ENCODE results near the gene CDC42EP4.

CDC42EP4 gene

DNA sequence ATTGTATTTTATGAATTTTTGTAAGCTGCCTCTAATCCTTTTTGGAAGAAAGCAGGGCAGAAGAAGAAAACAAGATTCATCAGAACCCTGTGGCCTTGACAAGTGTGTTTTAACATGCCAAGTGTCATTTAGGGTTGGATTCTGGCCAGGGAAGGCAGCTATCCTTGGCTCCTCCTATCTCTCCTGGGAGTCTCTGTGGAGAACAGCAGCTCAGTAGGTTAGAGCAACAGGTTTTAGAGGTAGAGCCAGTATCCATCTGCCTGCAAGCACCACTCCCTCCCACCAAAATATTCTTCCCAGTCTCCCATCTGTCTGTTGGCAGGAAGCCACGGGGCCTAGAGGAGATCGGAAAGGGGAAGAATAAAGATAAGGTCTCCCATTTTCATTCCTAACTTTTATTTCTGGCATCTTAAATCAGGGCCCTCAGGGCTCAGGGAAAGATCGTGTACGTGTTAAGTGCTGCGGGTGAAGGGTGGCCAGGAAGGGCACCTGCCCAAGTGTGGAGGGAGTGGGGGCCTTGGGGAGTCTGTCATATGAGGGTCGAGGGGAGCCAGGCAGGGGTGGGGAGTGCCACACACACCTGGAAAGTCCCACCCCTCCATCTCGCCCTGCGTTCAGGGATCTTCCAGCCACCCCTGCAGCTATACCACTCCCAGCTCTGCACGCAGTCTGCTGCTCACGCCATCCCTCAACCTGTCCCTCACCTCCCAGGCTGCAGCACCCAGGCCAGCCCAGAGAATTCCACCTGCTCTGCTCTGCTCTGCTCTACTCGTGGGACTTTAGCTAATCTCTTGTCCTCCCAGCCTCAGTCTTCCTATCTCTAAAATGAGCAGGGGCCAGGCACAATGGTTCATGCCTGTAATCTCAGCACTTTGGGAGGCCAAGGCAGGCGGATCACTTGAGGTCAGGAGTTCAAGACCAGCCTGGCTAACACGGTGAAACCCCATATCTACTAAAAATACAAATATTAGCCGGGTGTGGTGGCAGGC lies 33.0 kb downstream of the CDC42EP4 start:
- H3K27ac ChIP-seq, result no peak overlapping the region
- H3K9ac ChIP-seq, result no peak overlapping the region
- no peaks in the 10 kb centered on the region for H3K36me3 ChIP-seq (ENCODE audit: control insufficient read depth, insufficient read depth, low read length)
- H3K4me2 ChIP-seq (ENCODE audit: low read length), result peak overlapping the region; percentile 13
- no peaks in the 10 kb centered on the region for H3K79me2 ChIP-seq
- H3K27me3 ChIP-seq (ENCODE audit: control insufficient read depth, insufficient read depth, low read length), result no peaks in the 10 kb centered on the region
- peaks cover 10% of the 10 kb centered on the region for H3K4me1 ChIP-seq
- no peaks in the 10 kb centered on the region for H3K9me3 ChIP-seq (ENCODE audit: control insufficient read depth, low read length)
- TF ChIP-seq, protein P1, sequence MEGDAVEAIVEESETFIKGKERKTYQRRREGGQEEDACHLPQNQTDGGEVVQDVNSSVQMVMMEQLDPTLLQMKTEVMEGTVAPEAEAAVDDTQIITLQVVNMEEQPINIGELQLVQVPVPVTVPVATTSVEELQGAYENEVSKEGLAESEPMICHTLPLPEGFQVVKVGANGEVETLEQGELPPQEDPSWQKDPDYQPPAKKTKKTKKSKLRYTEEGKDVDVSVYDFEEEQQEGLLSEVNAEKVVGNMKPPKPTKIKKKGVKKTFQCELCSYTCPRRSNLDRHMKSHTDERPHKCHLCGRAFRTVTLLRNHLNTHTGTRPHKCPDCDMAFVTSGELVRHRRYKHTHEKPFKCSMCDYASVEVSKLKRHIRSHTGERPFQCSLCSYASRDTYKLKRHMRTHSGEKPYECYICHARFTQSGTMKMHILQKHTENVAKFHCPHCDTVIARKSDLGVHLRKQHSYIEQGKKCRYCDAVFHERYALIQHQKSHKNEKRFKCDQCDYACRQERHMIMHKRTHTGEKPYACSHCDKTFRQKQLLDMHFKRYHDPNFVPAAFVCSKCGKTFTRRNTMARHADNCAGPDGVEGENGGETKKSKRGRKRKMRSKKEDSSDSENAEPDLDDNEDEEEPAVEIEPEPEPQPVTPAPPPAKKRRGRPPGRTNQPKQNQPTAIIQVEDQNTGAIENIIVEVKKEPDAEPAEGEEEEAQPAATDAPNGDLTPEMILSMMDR (IDR thresholded peaks at IDR 0.05), result no peak
- no peak overlapping the region for H2AFZ ChIP-seq
- no peak overlapping the region for H3K4me3 ChIP-seq (ENCODE audit: low read depth, low read length)

DNA sequence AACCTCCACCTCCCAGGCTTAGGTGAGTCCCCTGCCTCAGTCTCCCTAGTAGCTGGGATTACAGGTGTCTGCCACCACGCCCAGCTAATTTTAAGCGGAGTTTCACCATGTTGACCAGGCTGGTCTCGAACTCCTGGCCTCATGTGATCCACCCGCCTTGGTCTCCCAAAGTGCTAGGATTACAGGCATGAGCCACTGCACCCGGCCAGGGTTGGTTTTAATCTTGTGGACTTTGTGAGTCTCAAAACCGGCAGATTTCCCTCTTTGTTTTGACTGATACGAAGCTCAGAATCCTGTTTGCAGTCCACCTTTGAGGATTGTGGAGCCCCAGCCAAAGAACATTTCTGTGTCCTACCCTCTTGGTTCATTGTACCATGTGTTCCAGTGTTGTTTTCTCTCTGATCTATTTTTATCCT lies 33.7 kb downstream of the CDC42EP4 start:
- Histone ChIP-seq H3K4me1 (peaks cover 10% of the 10 kb centered on the region), H3K36me3 (ENCODE audit: control insufficient read depth, insufficient read depth, low read length) (no peaks in the 10 kb centered on the region), H3K9me3 (ENCODE audit: control insufficient read depth, low read length) (no peaks in the 10 kb centered on the region), H3K79me2 (no peaks in the 10 kb centered on the region), H2AFZ (no peak overlapping the region), H3K27ac (no peak overlapping the region), H3K27me3 (ENCODE audit: control insufficient read depth, insufficient read depth, low read length) (no peaks in the 10 kb centered on the region), H3K4me2 (ENCODE audit: low read length) (no peak overlapping the region), H3K9ac (no peak overlapping the region), H3K4me3 (ENCODE audit: low read depth, low read length) (no peak overlapping the region)
- TF ChIP-seq, protein P1 (IDR thresholded peaks at IDR 0.05), result no peak

DNA sequence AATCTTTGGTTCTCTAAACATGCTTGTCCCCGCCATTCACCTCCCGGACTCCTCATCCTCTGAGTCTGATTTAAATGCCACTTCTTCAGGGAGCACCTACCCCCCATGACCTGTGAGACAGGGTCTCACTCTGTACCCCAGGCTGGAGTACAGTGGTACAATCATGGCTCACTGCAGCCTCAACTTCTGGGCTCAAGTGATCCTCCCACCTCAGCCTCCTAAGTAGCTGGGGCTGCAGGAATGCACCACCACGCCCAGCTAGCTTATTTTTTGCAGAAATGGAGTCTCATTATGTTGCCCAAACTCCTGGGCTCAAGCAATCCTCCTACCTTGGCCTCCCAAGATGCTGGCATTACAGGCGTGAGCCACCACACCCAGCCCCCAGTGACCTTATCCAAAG lies 37.3 kb downstream of the CDC42EP4 start:
- Histone ChIP-seq H3K36me3 (ENCODE audit: control insufficient read depth, insufficient read depth, low read length) (no peaks in the 10 kb centered on the region), H3K27me3 (ENCODE audit: control insufficient read depth, insufficient read depth, low read length) (no peaks in the 10 kb centered on the region), H2AFZ (no peak overlapping the region), H3K9ac (no peak overlapping the region), H3K4me1 (peaks cover 10% of the 10 kb centered on the region), H3K9me3 (ENCODE audit: control insufficient read depth, low read length) (no peaks in the 10 kb centered on the region), H3K27ac (no peak overlapping the region), H3K4me3 (ENCODE audit: low read depth, low read length) (no peak overlapping the region), H3K79me2 (no peaks in the 10 kb centered on the region), H3K4me2 (ENCODE audit: low read length) (no peak overlapping the region)
- TF ChIP-seq, protein P1 (IDR thresholded peaks at IDR 0.05), result no peak

DNA sequence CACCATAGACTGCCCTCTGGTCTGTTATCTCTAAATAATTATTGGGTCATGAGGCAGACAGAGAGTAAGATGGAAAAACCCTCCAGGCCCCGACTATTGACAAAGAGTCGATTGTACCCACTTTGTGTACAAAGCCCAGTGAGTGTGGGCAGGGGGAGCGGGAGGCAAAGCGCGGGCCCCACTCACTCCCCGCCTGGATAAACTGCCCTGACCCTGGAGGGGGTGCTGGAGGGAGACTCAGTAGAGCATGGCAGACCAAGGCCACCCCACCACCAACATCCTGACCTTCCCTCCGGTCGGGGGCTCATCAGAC lies 38.9 kb downstream of the CDC42EP4 start:
- Histone ChIP-seq H3K36me3 (ENCODE audit: control insufficient read depth, insufficient read depth, low read length) (no peaks in the 10 kb centered on the region), H3K9ac (no peak overlapping the region), H3K4me3 (ENCODE audit: low read depth, low read length) (no peak overlapping the region), H3K9me3 (ENCODE audit: control insufficient read depth, low read length) (no peaks in the 10 kb centered on the region), H3K27me3 (ENCODE audit: control insufficient read depth, insufficient read depth, low read length) (no peaks in the 10 kb centered on the region), H3K4me2 (ENCODE audit: low read length) (no peak overlapping the region), H3K27ac (no peak overlapping the region), H3K4me1 (no peaks in the 10 kb centered on the region), H2AFZ (no peak overlapping the region), H3K79me2 (no peaks in the 10 kb centered on the region)
- TF ChIP-seq, protein P1 (IDR thresholded peaks at IDR 0.05), result no peak

DNA sequence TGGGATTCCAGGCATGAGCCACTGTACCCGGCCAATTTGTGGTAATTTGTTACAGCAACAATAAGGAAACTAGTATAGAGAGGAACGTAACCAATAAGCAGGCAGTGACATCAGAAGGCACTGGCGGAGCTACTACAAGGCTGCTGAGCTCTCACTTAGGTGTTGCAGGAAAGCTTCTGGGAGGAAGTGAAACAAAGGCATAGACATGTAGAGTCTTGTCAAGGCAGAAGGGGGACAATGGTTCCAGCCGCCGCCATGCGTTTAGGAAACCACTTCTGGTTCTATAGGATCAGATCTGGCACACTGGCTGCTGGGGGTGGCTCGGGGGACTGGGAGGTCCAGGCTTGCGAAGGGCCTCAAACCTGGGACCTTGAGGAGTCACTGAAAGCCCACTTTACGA lies 40.7 kb downstream of the CDC42EP4 start:
- Histone ChIP-seq H3K9me3 (ENCODE audit: control insufficient read depth, low read length) (no peaks in the 10 kb centered on the region), H3K4me2 (ENCODE audit: low read length) (no peak overlapping the region), H3K27ac (no peak overlapping the region), H3K4me1 (no peaks in the 10 kb centered on the region), H3K4me3 (ENCODE audit: low read depth, low read length) (no peak overlapping the region), H3K27me3 (ENCODE audit: control insufficient read depth, insufficient read depth, low read length) (no peaks in the 10 kb centered on the region), H2AFZ (no peak overlapping the region), H3K79me2 (no peaks in the 10 kb centered on the region), H3K36me3 (ENCODE audit: control insufficient read depth, insufficient read depth, low read length) (no peaks in the 10 kb centered on the region), H3K9ac (no peak overlapping the region)
- TF ChIP-seq, protein P1 (IDR thresholded peaks at IDR 0.05), result no peak
